GM21390 (cell line): ENCODE data around the gene WSCD2.

ENCODE experiments used
- ATAC-seq: cut with Tn5 transposase; IDR thresholded peaks from one replicate; pipeline ENCODE4 v1.9.1; 2021; ENCODE audit not compliant: unreplicated experiment

Gene WSCD2

GRCh38 chr12:108257610-108258106 is 128.6 kb downstream of the WSCD2 start:
- no peak for ATAC-seq

DNA sequence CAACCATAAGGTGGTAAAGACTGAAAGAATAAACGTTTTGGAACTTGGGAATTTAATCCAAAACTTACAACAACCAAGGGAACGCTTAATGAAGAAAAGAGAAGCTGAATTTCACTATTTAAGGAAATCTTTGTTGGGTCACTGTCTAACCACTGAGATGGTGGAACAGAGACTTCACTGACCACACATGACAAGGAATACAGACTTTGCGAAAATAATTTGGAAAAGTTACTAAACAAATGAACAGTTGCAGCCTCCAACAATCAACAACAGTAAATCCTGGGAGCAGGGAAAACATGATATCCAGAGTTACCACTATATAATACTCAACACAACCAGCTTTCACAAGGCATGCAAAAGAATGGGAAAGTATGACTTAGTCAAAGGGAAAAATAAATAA is 131.0 kb downstream of the WSCD2 start:
- no peak for ATAC-seq

DNA sequence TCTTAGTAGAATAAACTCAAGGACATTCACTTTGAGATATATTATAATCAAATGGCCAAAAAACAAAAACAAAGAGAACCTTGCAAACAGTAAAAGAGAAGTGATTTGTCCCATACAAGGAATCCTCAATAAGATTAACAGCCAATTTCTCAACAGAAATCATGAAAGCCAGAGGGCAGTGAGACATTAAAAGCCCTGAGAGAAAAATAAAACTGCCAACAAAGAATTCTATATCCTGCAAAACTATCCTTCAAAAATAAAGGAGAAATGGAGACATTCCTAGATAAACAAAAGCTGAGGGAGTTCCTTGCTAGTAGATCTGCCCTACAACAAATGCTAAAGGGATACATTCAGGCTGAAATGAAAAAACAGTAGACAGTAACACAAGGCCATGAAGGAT is 131.9 kb downstream of the WSCD2 start:
- ATAC-seq = no peak

- ATAC-seq = no peak
Observed at GRCh38 chr12:108265505-108265904, 136.4 kb downstream of the WSCD2 start.

- no peak for ATAC-seq
Observed at GRCh38 chr12:108266131-108266530, 137.0 kb downstream of the WSCD2 start.

DNA sequence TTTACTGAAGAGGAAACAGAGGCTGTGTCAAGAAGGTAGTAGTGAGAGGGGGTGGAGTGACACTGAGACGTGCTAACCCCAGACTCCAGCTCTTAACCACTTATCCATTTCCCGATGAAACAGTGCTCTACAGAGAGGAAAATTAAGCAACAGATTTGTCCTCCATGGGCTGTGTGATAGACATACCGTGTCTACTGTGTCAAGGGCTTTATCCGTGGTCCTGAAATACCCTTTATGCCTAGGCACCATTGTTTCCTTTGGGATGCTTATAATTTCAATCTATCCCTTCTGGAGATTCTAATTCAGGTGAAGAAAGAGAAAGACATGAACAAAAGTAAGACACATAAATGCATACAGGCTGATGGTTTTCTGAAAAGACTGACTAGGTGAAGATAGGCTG is 138.4 kb downstream of the WSCD2 start:
- ATAC-seq = no peak

- ATAC-seq = no peak
Observed at GRCh38 chr12:108268397-108268796, 139.3 kb downstream of the WSCD2 start.

DNA sequence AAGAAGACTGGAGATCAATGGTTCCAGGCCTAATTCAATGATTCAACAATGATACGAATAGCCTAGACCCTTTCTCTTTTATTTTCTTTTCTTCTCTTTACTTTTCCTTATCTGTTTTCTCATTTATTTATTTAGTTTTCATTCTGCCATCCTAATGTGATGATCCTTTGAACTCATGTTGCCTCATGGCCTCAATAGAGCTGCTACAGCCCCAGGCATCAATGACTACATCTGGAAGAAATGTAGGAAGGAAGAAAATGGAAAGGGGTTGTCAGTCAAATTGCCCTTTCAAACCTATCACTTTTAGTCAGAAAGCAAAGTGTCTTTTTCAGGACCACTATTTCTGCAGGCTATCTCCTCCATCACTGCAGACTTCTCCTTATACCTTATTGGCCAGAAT is 140.1 kb downstream of the WSCD2 start:
- no peak for ATAC-seq

- ATAC-seq = no peak
Observed at GRCh38 chr12:108270035-108270848, 141.2 kb downstream of the WSCD2 start.

DNA sequence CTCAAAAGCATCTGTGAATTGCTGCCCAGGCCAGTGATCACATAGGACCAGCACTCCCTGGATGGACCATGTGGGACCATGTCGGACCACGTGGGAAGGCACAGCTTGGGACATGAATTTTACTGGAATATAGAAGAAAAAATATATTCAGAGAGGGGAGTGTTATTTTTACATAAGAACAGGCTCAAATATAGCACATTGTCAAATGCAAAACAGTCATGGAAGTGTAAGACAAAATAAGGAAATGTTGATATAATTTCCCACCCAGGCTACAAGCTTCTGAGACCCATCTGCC is 141.7 kb downstream of the WSCD2 start:
- no peak for ATAC-seq

DNA sequence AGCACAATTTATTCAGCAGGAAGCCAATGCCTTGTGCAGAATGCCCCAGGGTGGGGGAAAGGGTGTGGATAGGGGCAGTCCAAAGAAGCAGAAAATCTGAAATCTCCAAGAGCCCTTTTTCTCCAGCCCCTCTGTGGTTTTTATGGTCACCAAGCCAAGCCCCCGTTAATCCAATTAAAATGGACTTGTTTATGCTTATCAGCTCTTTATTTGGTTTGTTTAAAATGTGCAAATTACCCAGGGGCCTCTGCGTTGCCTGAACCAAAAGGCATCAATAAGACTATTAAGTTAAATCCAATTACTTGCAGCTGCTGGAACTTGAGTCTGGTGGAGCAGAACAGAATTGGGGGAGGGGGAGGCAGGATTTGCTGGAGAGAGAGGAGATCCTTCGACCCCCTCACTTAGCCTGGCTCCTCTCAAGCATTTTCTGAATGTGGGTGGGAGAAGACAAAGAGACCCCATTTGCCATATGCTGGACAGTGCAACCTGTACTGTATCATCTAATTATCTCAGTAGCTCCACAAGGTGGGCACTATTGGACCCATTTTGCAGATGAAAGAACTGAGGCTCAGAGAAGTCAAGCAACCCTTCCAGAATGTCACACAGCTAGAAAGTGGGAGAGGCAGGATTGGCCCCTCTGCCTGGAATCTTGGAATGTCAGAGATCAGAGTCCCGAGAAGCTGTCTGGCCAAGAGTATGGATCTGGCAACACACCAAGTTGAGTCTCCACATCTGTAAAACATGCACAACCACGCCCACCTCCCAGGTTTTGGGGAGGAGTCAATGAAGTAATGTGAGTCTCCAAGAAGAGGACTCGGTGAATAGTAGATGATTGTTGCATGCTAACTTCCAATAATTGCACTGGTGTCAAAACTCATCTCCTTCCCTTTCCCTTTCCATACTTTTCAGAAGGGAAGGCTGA is 143.1 kb downstream of the WSCD2 start:
- no peak for ATAC-seq

- ATAC-seq = no peak
Observed at GRCh38 chr12:108273217-108273616, 144.1 kb downstream of the WSCD2 start.

GRCh38 chr12:108277613-108278012 is 148.5 kb downstream of the WSCD2 start:
- no peak for ATAC-seq

DNA sequence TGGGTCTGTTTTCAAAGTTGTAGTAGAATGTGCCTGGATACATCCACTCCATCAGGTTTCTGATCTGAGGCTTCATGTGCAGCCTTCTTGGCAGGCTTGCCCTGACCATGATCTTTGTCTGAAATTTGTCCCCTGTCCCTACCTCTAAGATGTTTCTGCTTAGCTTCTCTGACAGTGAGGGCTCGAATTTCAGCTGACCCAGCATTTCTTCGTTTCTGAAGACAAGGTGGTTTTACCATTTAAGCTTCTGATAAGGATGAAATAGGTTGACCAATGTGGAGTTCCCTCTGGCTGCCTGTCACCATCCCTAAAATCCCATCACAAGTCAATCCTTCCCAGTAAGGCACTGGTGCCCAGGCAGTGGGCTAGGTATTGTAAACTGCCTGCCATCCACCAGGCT is 153.1 kb downstream of the WSCD2 start:
- no peak for ATAC-seq

GRCh38 chr12:108282676-108283075 is 153.6 kb downstream of the WSCD2 start:
- no peak for ATAC-seq

- ATAC-seq = no peak
Observed at GRCh38 chr12:108284163-108284562, 155.1 kb downstream of the WSCD2 start.

GRCh38 chr12:108285016-108285415 is 155.9 kb downstream of the WSCD2 start:
- ATAC-seq = no peak

DNA sequence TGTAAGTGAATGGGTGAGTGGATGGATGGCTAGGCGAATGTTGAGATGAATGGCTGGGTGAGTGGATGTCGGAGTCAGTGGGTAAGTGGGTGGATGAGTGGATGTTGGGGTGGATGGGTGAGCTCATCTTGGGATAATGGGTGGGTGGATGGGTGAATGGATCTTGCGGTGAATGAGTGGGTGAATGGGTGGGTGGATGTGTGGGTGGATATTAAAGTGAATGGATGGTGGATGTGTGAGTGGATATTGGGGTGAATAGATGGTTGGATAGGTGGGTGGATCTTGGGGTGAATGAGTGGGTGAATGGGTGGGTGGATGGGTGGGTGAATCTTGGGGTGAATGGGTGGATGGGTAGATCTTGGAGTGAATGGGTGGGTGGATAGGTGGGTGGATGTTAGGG is 158.1 kb downstream of the WSCD2 start:
- no peak for ATAC-seq

GRCh38 chr12:108289350-108290161 is 160.5 kb downstream of the WSCD2 start:
- no peak for ATAC-seq

DNA sequence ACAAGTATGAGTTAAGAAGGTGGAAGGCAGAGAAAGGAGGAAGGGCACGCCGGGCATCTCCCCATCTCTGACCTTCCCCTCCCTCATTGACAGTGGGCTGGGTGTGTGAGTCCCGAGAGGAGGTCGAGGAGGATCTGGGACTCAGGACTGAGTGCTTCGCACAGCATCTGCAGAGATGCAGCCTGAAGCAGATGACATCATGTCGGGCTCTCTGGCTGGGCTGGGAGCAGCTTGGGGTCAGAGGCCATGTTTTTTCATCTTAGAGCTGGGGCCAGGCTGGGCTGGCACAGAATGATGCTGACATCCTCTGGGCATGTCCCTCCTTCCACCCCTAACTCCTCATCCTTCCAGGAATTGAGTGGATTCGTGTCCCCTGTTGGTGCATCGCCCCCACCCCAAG is 166.6 kb downstream of the WSCD2 start:
- ATAC-seq = no peak

DNA sequence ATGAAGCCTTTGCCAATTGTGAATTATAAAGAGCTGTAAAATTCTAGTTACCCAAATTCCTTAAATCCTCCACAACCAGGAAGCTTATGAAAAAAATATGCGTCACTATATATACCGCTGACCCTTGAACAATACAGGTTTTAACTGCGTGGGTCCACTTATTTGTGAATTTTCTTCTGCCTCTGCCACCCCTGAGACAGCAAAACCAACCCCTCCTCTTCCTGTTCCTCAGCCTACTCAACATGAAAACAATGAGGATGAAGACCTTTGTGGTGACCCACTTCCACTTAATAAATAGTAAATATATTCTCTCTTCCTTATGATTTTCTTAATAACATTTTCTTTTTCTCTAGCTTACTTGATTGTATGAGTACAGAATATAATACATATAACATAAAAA is 167.9 kb downstream of the WSCD2 start:
- ATAC-seq = no peak
